Activated CD8-positive, alpha-beta memory T cell treated with anti-CD3 and anti-CD28 coated beads for 1 hour (primary cell): ENCODE results near the gene HOXB7.

Experiments
- DNase-seq, 2 donors: peaks; one replicate each; pipeline ENCODE4 v3.0.0-alpha.2; 2020; ENCODE audit warnings: low read depth in 1 of 2; ENCODE audit errors: extremely low read depth in 1 of 2

Gene HOXB7

GRCh38 chr17:48610282-48611211, at the start of gene HOXB7:
Gene HOXB7 (minus strand): TSS chr17:48611017. CDS start chr17:48610918, 99 bp downstream.
- DNase-seq, result peak in 1 of 2 donors; percentile 65

DNA sequence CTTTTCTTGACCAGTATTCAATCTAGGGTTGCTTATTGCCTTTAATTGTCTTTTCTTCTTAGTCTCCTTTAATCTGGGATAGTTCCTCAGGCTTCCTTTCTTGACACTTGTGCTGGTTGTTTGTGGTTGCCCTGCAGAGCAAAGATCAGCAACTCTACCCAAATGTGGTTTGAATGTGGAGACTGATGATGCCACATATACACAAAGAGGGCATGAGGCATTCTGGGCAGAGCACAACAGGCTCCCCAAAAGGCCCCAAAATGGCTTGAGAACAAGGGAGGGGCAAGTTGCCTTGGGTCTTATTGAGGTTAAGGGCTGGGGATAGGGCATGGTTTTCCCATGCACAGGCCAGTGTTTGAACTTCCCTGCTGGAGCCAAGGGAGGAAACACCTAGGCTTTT, 45.1 kb upstream of the HOXB7 start:
- DNase-seq, result no peak

DNA sequence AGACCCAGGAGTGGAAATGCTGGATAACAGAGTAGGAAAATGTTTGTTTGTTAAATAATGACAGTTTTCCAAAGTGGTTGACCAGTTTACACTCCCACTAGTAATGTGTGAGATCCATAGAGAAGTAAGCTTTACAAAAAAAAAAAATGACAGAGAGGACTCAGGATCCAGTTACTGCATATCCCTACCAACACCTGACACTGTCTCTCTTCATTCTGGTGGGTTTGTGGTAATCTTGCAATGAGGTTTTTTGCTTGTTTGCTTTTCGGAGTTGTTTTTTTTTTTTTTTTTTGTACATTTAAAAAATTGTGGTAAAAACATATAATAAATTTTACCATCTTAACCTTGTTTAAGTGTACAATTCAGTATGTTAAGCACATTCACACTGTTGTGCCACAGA, 38.9 kb upstream of the HOXB7 start:
- no peak for DNase-seq

GRCh38 chr17:48647963-48648245, 37.1 kb upstream of the HOXB7 start:
- DNase-seq, result no peak

GRCh38 chr17:48647103-48647962, 36.5 kb upstream of the HOXB7 start:
- no peak for DNase-seq

GRCh38 chr17:48646183-48647102, 35.6 kb upstream of the HOXB7 start:
- DNase-seq, result no peak

- DNase-seq, result no peak
Measured at GRCh38 chr17:48645639-48646182, 34.9 kb upstream of the HOXB7 start.

DNA sequence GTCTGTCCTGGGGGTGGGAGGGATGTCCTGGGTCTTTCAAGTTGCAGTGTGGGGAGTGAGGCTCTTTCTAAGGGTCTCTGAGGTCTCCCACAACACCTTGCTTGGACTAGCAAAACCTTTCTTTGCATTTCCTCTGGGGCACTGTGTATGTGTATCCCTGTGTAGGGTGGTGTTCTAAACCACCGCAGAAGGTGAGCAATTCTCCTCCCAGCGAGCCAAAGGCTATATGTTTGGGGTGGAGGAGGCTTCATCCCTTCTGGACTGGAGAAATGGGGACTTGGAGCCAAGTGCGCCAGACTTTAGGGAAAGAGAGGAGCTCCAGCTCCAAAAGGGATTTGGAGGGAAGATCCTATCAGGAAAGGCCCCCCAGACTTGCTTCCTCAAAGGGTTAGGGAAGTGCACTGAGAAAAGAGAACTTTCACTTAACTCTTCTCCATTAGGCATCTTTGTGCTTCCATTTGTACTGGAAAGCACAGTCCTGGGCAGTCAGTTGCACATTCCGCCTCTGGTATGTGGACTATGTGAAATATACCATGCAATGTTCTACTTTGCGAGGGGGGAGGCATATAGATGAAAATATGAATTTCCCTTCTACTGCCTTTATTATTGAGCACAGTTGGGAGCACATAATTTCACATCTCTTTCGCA, 34.2 kb upstream of the HOXB7 start:
- DNase-seq, result no peak

DNA sequence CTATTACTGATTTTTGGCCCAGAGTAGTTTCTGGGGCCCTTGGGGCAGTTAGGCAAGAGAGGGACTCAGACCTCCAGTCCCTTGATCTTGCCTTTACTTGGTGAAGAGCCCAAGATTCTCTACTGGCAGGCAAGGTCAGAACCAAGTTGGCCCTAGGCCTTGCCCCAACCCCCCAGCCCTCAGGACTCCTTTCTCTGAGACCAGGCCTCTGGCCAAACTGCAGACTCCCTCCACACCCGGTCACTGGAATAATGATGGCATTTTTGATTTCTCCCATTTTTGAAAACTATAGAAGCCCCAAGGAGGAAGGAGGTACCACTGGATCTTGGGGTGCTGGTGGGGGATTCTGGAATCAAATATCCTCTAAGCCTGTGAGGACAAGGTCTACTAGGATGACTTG, 33.3 kb upstream of the HOXB7 start:
- DNase-seq, result no peak

DNA sequence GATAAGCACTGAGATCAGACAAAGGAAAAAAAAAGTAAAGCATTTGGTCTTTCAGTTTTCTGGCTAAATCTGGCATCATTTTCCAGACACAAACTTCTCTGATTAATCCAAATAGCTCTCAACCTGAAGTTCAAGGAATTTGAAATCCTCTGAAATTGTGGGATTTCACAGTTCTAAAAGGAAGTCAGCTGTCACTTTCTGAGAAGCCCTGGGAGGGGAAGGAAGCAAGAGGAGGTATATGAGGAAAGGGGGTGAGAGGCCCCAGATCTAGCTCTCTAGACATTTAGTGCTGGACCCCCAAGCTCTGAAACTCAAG, 32.8 kb upstream of the HOXB7 start:
- no peak for DNase-seq

DNA sequence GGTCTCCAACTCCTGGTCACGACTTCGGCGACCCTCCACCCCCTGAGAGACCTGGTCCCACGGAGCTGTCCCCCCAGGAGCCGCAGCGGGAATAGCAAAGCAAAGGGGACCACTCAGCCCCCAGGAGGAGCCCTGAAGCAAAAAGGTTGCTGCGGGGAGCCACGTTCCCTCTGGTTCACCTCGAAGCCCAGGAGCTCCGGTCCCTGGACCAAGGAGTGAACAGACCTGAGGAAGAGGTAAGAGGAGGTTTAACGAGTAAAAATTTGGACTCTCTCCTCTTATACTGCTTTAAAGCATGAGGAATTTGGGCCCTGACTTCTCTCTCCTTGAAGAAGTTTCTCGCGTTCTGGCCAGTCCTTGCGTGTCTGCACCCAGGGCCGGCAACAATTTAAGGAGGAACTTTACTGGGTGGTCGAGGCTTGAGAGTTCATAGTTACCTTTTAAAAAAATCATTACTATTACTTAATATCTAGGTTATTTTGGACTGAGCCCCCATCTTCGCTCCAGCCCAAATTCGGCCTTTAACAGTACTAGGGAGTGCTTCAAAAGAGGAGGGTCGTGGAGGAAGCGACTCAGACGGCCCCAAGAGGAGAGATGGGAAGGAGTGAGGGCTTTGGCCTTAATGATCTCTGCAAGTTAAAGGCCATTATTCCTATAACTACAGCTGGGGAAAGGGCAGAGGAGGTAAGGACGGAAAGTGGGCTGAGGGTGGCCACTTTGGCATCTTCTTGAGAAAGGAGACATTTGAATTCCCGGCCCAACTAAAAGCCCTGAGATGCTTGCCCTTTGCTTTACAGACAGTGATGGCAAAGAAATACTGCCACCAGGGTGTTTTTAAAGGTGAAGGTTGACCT, 32.3 kb upstream of the HOXB7 start:
- DNase-seq, result no peak

DNA sequence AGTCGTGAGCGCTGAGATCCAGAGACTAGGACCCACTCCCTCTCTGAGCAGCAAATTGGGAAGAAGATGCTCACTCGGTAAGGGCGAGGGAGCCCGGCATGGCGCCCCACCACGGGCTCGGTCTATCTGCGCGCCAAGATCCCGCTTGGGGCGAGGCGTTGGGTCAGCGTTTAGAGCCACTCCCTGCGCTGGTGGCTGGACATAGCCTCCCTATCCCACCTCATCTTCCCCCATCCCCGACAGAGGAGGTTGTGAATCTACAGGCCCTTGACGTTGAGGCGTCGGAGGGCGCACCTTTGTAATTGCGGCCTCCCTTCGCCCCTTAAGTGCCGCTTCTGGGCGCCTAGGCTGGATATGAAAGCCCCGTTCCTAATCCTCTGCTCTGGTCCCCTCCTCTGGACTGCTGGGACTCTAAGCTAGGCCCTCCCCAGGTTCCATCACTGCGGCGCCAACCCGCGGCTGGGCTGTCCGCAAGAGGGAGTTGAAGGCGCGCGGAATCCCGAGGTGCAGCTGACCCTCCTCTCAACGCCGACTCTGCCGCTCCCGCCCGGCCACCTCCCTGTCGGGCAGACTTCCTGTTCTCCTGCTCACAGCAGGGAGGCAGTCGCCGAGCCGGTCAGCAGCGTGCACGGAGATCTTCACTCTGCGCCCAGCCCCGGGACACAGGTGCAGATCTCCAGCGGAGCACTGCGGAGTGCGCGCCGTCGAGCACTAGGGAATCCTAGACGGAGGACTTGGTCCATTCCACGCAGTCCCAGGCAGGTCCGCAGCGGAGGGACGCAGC, 31.4 kb upstream of the HOXB7 start:
- DNase-seq, result no peak

GRCh38 chr17:48641541-48642058, 30.8 kb upstream of the HOXB7 start:
- no peak for DNase-seq

GRCh38 chr17:48640858-48641180, 30.0 kb upstream of the HOXB7 start:
- no peak for DNase-seq

DNA sequence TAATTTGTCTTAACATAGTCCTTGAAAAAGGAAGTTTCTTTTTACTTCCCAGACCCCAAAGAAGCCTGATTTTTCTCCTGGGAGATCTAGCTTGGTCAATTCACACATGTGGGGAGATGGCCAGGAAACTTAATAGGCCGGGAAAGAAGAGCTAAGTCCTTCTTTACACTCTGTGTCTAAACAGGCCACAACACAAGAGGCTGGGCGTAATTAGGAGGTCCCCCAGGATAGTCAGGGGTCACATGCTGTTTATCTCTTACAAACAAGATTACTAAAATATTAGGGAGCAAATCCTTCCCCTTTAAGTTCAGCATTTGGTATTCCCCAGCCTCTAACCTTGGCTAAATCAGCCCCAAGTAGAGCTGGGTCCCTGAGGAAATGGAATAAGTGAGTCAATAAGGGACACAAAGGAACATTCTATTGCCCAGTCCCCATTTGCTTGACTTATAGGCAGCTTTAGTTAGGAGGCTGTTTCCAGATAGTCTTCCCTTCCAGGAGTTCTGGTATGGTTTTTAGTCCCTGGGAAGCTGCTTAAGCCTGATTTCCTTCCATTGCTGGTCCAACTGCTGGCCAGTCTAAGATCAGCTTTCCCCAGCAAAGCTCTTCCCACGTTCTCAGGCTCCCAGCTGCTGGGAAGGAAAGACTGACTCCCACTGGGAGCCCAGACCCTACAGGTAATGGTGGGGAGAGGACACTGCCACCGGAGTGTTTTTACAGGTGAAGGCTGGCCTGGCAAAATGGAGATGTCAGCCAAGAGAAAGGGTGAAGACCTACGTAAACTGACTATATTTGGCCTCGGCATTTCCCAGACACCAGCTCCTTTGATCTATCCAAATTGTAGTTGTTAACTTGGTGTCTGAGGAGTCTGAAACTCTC, 29.4 kb upstream of the HOXB7 start:
- DNase-seq, result no peak

DNA sequence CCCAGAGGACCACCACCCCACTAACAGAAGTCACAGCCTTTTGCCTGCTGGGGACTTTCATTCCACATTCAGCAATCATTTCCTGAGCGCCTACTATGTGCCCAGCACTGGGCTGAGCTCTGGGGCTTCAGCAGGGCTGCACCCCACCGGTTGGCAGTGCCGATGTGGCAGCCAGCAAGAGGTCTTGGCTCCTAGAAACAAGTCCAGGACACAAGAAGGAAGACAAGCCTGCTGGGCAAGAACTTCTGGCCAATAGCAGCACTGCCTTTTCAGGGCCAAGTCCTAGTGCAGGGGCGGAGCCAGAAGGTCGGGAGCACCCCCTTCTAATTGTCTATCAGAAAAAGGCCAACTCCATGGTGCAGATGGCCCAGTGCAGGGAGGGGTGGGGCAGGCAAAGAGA, 28.3 kb upstream of the HOXB7 start:
- no peak for DNase-seq
